ENCODE measurements around the gene PA2G4.

Gene PA2G4

GRCh38 chr12:56087220-56087619, 17.1 kb upstream of the PA2G4 start:
- H3K4me3 ChIP-seq, result no peak overlapping the region
- no peak overlapping the region for H3K9ac ChIP-seq
- no peaks in the 10 kb centered on the region for H3K9me3 ChIP-seq (replicated peaks in 1 of 11)
- TF ChIP-seq Cebpa-rat (IDR thresholded peaks at IDR 0.05), result no peak
- no peaks in the 10 kb centered on the region for H3K36me3 ChIP-seq
- no peak overlapping the region for H3K4me2 ChIP-seq
- H3K27ac ChIP-seq, result no peak overlapping the region
- peaks cover 0 to 6% (median 0%) of the 10 kb centered on the region in 10 experiments; a peak in 2 of 20 replicates for H3K4me1 ChIP-seq
- H3K27me3 ChIP-seq, result peaks cover 0 to 10% (median 0%) of the 10 kb centered on the region in 11 experiments; a peak in 3 of 22 replicates
- H4K20me1 ChIP-seq, result no peaks in the 10 kb centered on the region

DNA sequence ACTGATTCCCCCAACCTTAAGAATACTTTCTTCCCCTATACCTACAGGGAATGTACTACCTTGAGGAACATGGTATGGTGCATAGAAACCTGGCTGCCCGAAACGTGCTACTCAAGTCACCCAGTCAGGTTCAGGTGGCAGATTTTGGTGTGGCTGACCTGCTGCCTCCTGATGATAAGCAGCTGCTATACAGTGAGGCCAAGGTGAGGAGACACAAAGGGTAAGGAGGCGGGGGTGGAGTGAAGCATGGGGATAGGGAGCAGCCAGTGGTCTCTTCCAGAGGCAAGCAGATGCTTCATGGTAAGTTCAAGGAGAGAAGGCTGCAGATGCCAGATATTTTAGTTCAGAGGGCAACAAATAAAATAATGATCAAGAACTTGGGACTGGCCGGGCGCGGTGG, 6.6 kb upstream of the PA2G4 start:
- H3K9ac ChIP-seq, result no peak overlapping the region
- peaks cover 2 to 6% (median 3%) of the 10 kb centered on the region in 10 experiments; a peak in 18 of 20 replicates for H3K4me1 ChIP-seq
- H3K27me3 ChIP-seq, result no peaks in the 10 kb centered on the region
- H4K20me1 ChIP-seq, result no peaks in the 10 kb centered on the region
- no peak overlapping the region for H3K4me3 ChIP-seq
- no peak for TF ChIP-seq Cebpa-rat (IDR thresholded peaks at IDR 0.05)
- H3K27ac ChIP-seq, result no peak overlapping the region
- no peak overlapping the region for H3K4me2 ChIP-seq
- H3K9me3 ChIP-seq (replicated peaks in 1 of 11), result peaks cover 0 to under 1% (median 0%) of the 10 kb centered on the region in 11 experiments; a peak in 1 of 22 replicates
- H3K36me3 ChIP-seq, result no peaks in the 10 kb centered on the region

GRCh38 chr12:56098592-56098991, 5.8 kb upstream of the PA2G4 start:
- Histone ChIP-seq H3K9me3 (replicated peaks in 1 of 11) (no peaks in the 10 kb centered on the region), H3K36me3 (no peaks in the 10 kb centered on the region), H3K27ac (no peak overlapping the region), H3K4me3 (no peak overlapping the region), H3K27me3 (no peaks in the 10 kb centered on the region), H3K4me2 (no peak overlapping the region), H4K20me1 (no peaks in the 10 kb centered on the region), H3K9ac (no peak overlapping the region), H3K4me1 (peaks cover 10 to 15% (median 12%) of the 10 kb centered on the region in 10 experiments)
- TF ChIP-seq Cebpa-rat (IDR thresholded peaks at IDR 0.05), result no peak

DNA sequence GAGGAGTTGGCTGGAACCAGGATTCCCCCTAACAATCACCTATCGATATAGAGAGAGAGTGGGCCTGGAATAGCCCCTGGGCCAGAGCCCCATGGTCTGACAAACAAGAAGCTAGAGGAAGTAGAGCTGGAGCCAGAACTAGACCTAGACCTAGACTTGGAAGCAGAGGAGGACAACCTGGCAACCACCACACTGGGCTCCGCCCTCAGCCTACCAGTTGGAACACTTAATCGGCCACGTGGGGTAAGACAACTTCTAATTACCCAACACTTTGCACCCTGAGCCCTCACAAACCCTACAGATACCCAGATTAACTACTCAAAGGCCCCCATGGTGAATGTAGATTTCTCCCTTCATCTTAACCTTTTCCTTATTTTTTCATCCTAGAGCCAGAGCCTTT, 4.6 kb upstream of the PA2G4 start:
- Histone ChIP-seq H3K36me3 (no peaks in the 10 kb centered on the region), H3K27me3 (no peaks in the 10 kb centered on the region), H3K9ac (no peak overlapping the region), H3K4me1 (peaks cover 12 to 18% (median 14%) of the 10 kb centered on the region in 10 experiments), H3K9me3 (replicated peaks in 1 of 11) (no peaks in the 10 kb centered on the region), H4K20me1 (peaks cover 0 to under 1% (median 0%) of the 10 kb centered on the region in 11 experiments; a peak in 1 of 22 replicates), H3K4me3 (no peak overlapping the region), H3K27ac (no peak overlapping the region), H3K4me2 (no peak overlapping the region)
- TF ChIP-seq Cebpa-rat (IDR thresholded peaks at IDR 0.05), result no peak

GRCh38 chr12:56101045-56101444, 3.3 kb upstream of the PA2G4 start:
- Histone ChIP-seq H3K4me2 (no peak overlapping the region), H3K4me3 (no peak overlapping the region), H3K27me3 (no peaks in the 10 kb centered on the region), H3K36me3 (peaks cover 0 to 8% (median 5%) of the 10 kb centered on the region in 11 experiments; a peak in 12 of 22 replicates), H4K20me1 (peaks cover 5 to 13% (median 9%) of the 10 kb centered on the region in 11 experiments; a peak in 20 of 22 replicates), H3K9ac (no peak overlapping the region), H3K4me1 (peaks cover 17 to 23% (median 20%) of the 10 kb centered on the region in 10 experiments), H3K27ac (no peak overlapping the region), H3K9me3 (replicated peaks in 1 of 11) (no peaks in the 10 kb centered on the region)
- TF ChIP-seq Cebpa-rat (IDR thresholded peaks at IDR 0.05), result no peak

- no peak overlapping the region for H3K27ac ChIP-seq
- peaks cover 9 to 29% (median 25%) of the 10 kb centered on the region in 11 experiments; a peak in 21 of 22 replicates for H4K20me1 ChIP-seq
- H3K36me3 ChIP-seq, result peaks cover 13 to 24% (median 21%) of the 10 kb centered on the region in 11 experiments
- peaks cover 29 to 38% (median 32%) of the 10 kb centered on the region in 10 experiments for H3K4me1 ChIP-seq
- H3K9ac ChIP-seq, result peak overlapping the region in 1 of 11 experiments; percentile 99; a peak in 1 of 22 replicates
- H3K4me3 ChIP-seq, result no peak overlapping the region
- H3K27me3 ChIP-seq, result no peaks in the 10 kb centered on the region
- no peak for TF ChIP-seq Cebpa-rat (IDR thresholded peaks at IDR 0.05)
- peak overlapping the region; percentile 74 to 91 (median 88); a peak in 21 of 22 replicates for H3K4me2 ChIP-seq
- no peaks in the 10 kb centered on the region for H3K9me3 ChIP-seq (replicated peaks in 1 of 11)
These were observed 1.7 kb upstream of the PA2G4 start for GRCh38 chr12:56102683-56103065.

GRCh38 chr12:56103066-56103711, 1.2 kb upstream of the PA2G4 start:
- Histone ChIP-seq H3K4me2 (peak overlapping the region; percentile 74 to 91 (median 88)), H3K9ac (peak overlapping the region; percentile 85 to 99 (median 97); a peak in 21 of 22 replicates), H3K27ac (peak overlapping the region in 10 of 11 experiments; percentile 65 to 99 (median 94); a peak in 18 of 22 replicates), H3K4me3 (peak overlapping the region; percentile 68 to 98 (median 92)), H3K27me3 (no peaks in the 10 kb centered on the region), H3K9me3 (replicated peaks in 1 of 11) (no peaks in the 10 kb centered on the region), H4K20me1 (peaks cover 9 to 35% (median 30%) of the 10 kb centered on the region in 11 experiments; a peak in 21 of 22 replicates), H3K4me1 (peaks cover 29 to 38% (median 32%) of the 10 kb centered on the region in 10 experiments), H3K36me3 (peaks cover 18 to 30% (median 27%) of the 10 kb centered on the region in 11 experiments)
- no peak for TF ChIP-seq Cebpa-rat (IDR thresholded peaks at IDR 0.05)

DNA sequence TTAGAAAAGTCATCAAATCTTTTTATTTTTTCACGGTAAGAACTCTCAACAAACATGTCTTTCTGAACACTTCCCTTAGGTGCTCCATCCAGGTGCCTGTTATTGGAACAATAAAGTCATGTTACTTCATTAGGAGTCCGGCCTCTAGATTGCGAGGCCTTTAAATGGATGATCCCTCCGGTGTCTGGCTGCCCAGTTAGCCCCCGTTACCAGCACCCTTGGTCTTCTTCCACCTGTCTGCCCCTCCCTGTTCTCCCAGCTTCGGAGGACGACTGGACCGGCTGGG, 593 bp upstream of the PA2G4 start:
- H3K4me2 ChIP-seq, result peak overlapping the region; percentile 74 to 91 (median 88)
- H3K4me3 ChIP-seq, result peak overlapping the region; percentile 68 to 98 (median 92)
- peaks cover 29 to 38% (median 32%) of the 10 kb centered on the region in 10 experiments for H3K4me1 ChIP-seq
- peaks cover 9 to 37% (median 32%) of the 10 kb centered on the region in 11 experiments; a peak in 21 of 22 replicates for H4K20me1 ChIP-seq
- no peaks in the 10 kb centered on the region for H3K27me3 ChIP-seq
- H3K9me3 ChIP-seq (replicated peaks in 1 of 11), result no peaks in the 10 kb centered on the region
- peak overlapping the region; percentile 85 to 99 (median 97) for H3K9ac ChIP-seq
- TF ChIP-seq Cebpa-rat (IDR thresholded peaks at IDR 0.05), result no peak
- peaks cover 24 to 35% (median 32%) of the 10 kb centered on the region in 11 experiments for H3K36me3 ChIP-seq
- H3K27ac ChIP-seq, result peak overlapping the region; percentile 65 to 99 (median 94)

GRCh38 chr12:56104815-56105608, 653 bp downstream of the PA2G4 start:
- peaks cover 36 to 48% (median 45%) of the 10 kb centered on the region in 11 experiments for H3K36me3 ChIP-seq
- H3K9me3 ChIP-seq (replicated peaks in 1 of 11), result no peaks in the 10 kb centered on the region
- H3K27me3 ChIP-seq, result no peaks in the 10 kb centered on the region
- peaks cover 29 to 38% (median 32%) of the 10 kb centered on the region in 10 experiments for H3K4me1 ChIP-seq
- H3K9ac ChIP-seq, result peak overlapping the region; percentile 90 to 99 (median 97)
- TF ChIP-seq Cebpa-rat (IDR thresholded peaks at IDR 0.05), result no peak
- H3K4me2 ChIP-seq, result peak overlapping the region; percentile 85 to 99 (median 95)
- H4K20me1 ChIP-seq, result peaks cover 9 to 49% (median 33%) of the 10 kb centered on the region in 11 experiments; a peak in 21 of 22 replicates
- peak overlapping the region; percentile 71 to 99 (median 94) for H3K27ac ChIP-seq
- H3K4me3 ChIP-seq, result peak overlapping the region; percentile 79 to 98 (median 92)

Measured in BLaER1 treated with 17β-estradiol and CSF1 and Interleukin-3, amounts not matched to agents 10 nM and 100 nM (cell line).